AG09309 (cell line): ENCODE results near the gene RADIL.

Source experiments
- DNase-seq: peaks from one replicate; pipeline ENCODE4 v3.0.0-alpha.2; 2010; ENCODE audit warnings: low read depth
- H3K4me3 ChIP-seq: 2 replicates; pipeline ENCODE4 v1.5.1; 2011; ENCODE audit warnings: mild to moderate bottlenecking, low read depth, low read length, moderate library complexity; ENCODE audit not compliant: control insufficient read depth
- CTCF ChIP-seq: IDR thresholded peaks from 2 replicates; pipeline ENCODE4 v1.5.1; 2011; ENCODE audit warnings: mild to moderate bottlenecking, low read depth, low read length, inconsistent platforms; ENCODE audit not compliant: insufficient read depth, control insufficient read depth; ENCODE audit errors: missing control alignments

Gene RADIL

GRCh38 chr7:4763091-4763793 lies 120.3 kb downstream of the RADIL start:
- no peak for TF ChIP-seq CTCF
- no peak overlapping the region for H3K4me3 ChIP-seq
- no peak for DNase-seq

DNA sequence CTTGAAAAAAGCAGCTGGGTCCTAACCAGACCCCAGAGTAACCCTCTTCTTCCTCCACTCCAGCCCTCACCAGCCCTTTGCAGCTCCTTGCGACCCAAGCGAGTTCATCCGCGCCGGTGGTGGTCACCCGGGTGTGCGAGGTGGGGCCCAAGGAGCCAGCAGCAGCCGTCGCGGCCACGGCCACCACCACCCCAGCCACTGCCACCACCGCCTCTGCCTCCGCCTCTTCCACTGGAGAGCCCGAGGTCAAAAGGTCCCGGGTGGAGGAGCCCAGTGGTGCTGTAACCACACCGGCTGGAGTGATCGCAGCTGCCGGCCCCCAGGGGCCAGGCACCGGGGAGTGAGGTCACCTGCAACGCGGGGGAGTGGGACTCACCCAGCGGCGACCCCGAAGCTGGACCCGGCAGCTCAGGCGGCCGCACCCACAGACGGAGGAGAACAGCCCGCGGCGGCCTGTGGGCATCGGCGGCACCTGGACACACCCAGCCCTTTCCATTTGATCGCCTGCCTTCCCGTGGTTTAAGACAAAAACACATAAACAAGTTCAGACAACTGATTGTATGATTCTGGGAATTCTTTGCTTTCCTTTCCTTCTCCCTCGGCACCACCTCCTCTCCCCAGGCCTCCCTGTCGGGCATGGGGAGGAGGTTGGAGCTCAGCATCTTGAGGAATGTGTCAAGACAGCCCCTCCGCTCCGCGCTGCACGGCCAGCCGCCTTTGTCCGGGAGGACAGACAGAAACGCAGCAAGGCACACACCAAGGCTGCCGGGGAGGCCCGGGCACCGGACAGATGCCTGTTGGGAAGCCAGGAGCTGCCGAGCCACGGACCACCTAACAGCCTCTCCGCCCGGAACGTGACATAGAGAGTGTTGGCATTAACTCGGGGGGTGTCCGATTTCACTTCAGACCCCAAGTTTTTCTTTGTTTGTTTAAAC lies 121.1 kb downstream of the RADIL start:
- no peak for TF ChIP-seq CTCF
- no peak for DNase-seq
- H3K4me3 ChIP-seq = no peak overlapping the region

- TF ChIP-seq CTCF = no peak
- no peak overlapping the region for H3K4me3 ChIP-seq
- no peak for DNase-seq
Measured at GRCh38 chr7:4760952-4761351, 122.6 kb downstream of the RADIL start.

DNA sequence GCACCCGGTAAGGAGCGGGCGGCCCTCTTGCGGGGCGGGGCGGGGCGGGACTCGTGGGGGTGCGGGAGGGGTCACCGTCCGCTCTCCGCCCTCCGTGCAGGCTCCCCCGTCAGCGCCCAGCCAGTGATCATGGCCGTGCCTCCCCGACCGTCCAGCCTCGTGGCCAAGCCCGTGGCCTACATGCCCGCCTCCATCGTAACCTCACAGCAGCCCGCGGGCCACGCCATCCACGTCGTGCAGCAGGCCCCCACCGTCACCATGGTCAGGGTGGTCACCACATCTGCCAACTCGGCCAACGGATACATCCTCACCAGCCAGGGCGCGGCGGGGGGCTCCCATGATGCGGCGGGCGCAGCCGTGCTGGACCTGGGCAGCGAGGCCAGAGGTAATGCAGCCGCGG lies 124.3 kb downstream of the RADIL start:
- no peak for DNase-seq
- TF ChIP-seq CTCF = no peak
- H3K4me3 ChIP-seq = no peak overlapping the region

DNA sequence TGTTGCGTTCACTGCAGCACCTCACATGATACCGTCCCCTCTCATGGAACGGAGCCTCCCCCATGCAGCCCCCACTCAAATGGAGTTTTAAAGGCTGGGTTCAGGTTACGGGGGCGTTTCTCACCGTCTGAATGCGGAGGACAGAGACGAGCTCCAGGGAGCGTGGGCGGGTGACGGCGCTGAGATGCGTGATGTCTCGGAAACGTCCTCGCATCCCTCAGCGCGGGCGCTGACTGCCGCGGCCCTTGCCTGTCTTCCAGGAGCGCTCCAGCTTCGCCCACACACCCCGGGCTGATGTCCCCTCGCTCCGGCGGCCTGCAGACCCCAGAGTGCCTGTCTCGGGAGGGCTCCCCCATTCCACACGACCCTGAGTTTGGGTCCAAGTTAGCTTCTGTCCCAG lies 124.7 kb downstream of the RADIL start:
- no peak for TF ChIP-seq CTCF
- no peak for DNase-seq
- H3K4me3 ChIP-seq = no peak overlapping the region

DNA sequence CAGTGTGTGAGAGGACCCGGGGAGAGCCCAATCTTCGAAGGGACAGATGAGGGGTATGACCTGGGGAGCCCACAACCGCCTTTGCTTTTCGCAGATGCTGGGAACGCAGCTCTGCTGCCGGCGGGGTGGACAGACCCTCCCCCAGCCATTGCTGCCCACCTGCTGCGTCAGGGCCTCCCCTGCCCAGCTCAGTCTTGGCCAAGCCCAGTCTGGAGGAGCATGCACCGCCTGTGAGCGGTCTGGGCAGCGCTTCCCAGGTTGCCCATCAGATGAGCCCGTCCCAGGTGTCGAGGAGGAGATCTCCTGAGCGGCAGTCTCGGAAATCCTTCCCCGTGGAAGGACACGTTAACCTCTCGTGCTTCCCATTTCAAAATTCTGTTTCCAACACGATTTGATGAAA lies 125.4 kb downstream of the RADIL start:
- TF ChIP-seq CTCF = no peak
- DNase-seq = no peak
- H3K4me3 ChIP-seq = no peak overlapping the region
